GM23338 (cell line): ENCODE results near the gene HMGCLL1. TPM values are rescaled to one million over a fixed set of nuclear protein-coding genes. Genes with fewer than 3 reads are reported as not detected.

Experiments used
- ATAC-seq: fragments of 200-7000 bp; cut with Tn5 transposase; 3 replicates; pipeline ENCODE4 v1.9.1; 2020
- DNase-seq: peaks from one replicate; pipeline ENCODE4 v3.0.0-alpha.2; 2015; ENCODE audit warnings: low spot score
- H2AFZ ChIP-seq: fragments of 200-600 bp; sonication (generic); 2 replicates; pipeline ENCODE4 v1.8.0; 2016; ENCODE audit warnings: antibody characterized with exemption, mild to moderate bottlenecking, moderate library complexity
- H3F3A ChIP-seq: fragments of 200-600 bp; sonication (generic); replicated peaks from 2 replicates; pipeline ENCODE4 v1.8.0; 2017; ENCODE audit warnings: antibody characterized with exemption, mixed run types, low read depth
- H3K27ac ChIP-seq: fragments of 200-600 bp; sonication (generic); 2 replicates; pipeline ENCODE4 v1.6.1; 2016; ENCODE audit warnings: low read depth
- H3K27me3 ChIP-seq: fragments of 200-600 bp; sonication (generic); 2 replicates; pipeline ENCODE4 v1.8.0; 2016; ENCODE audit warnings: mild to moderate bottlenecking, mixed run types, moderate library complexity; ENCODE audit not compliant: insufficient read depth
- H3K36me3 ChIP-seq: fragments of 200-600 bp; sonication (generic); 2 replicates; pipeline ENCODE4 v1.8.0; 2016; ENCODE audit warnings: mild to moderate bottlenecking; ENCODE audit not compliant: insufficient read depth
- H3K4me1 ChIP-seq: fragments of 200-600 bp; sonication (generic); 2 replicates; pipeline ENCODE4 v1.8.0; 2016; ENCODE audit warnings: mild to moderate bottlenecking, moderate library complexity; ENCODE audit not compliant: insufficient read depth
- H3K4me2 ChIP-seq: fragments of 200-600 bp; sonication (generic); 2 replicates; pipeline ENCODE4 v1.7.1; 2017; ENCODE audit warnings: mixed run types
- H3K4me3 ChIP-seq: fragments of 200-600 bp; sonication (generic); 2 replicates; pipeline ENCODE4 v1.6.1; 2016; ENCODE audit warnings: mixed run types
- H3K79me2 ChIP-seq: fragments of 200-600 bp; sonication (generic); replicated peaks from 2 replicates; pipeline ENCODE4 v1.8.0; 2017; ENCODE audit warnings: mild to moderate bottlenecking; ENCODE audit not compliant: insufficient read depth
- H3K9me2 ChIP-seq: fragments of 200-600 bp; sonication (generic); 2 replicates; pipeline ENCODE4 v1.8.0; 2017; ENCODE audit not compliant: insufficient read depth
- H4K20me1 ChIP-seq: fragments of 200-600 bp; sonication (generic); replicated peaks from 2 replicates; pipeline ENCODE4 v1.8.0; 2017; ENCODE audit warnings: mild to moderate bottlenecking; ENCODE audit not compliant: insufficient read depth
- H3K27ac Mint-ChIP-seq: 2 replicates; pipeline ENCODE4 v1.8.0; 2020; ENCODE audit warnings: inconsistent platforms, mild to moderate bottlenecking, moderate library complexity, mixed read lengths
- H3K27me3 Mint-ChIP-seq: 3 replicates; pipeline ENCODE4 v1.8.0; 2022; ENCODE audit warnings: low read depth, mild to moderate bottlenecking, moderate library complexity, mixed read lengths, inconsistent platforms; ENCODE audit not compliant: insufficient read depth, poor library complexity
- H3K36me3 Mint-ChIP-seq: 3 replicates; pipeline ENCODE4 v1.8.0; 2021; ENCODE audit warnings: low read depth, mild to moderate bottlenecking, inconsistent platforms, moderate library complexity, mixed read lengths
- H3K4me1 Mint-ChIP-seq: 3 replicates; pipeline ENCODE4 v1.8.0; 2020; ENCODE audit warnings: mild to moderate bottlenecking, inconsistent platforms, mixed read lengths
- H3K4me3 Mint-ChIP-seq: 3 replicates; pipeline ENCODE4 v1.8.0; 2021; ENCODE audit warnings: moderate library complexity, mild to moderate bottlenecking, inconsistent platforms, mixed read lengths
- H3K9me3 Mint-ChIP-seq: 3 replicates; pipeline ENCODE4 v1.8.0; 2020; ENCODE audit warnings: moderate library complexity, mild to moderate bottlenecking, inconsistent platforms, mixed read lengths
- CREB1 ChIP-seq: fragments of 250-450 bp; sonication (Bioruptor Pico); IDR thresholded peaks from 2 replicates; pipeline ENCODE4 v1.5.0; 2020; ENCODE audit warnings: low read depth, mild to moderate bottlenecking, moderate library complexity
- CTCF ChIP-seq, 2 experiments: fragments of 200-600 bp in 1 of 2; sonication (generic) in 1 of 2; conservative IDR thresholded peaks; 2 replicates each; pipeline versions ENCODE4 v1.5.1 to v1.6.1; 2016 to 2017; ENCODE audit warnings: antibody characterized with exemption in 2 of 2, low read depth in 2 of 2, mild to moderate bottlenecking in 2 of 2, moderate library complexity in 1 of 2
- ETS1 ChIP-seq: IDR thresholded peaks from 2 replicates; pipeline ENCODE4 v1.6.1; 2016; ENCODE audit warnings: antibody characterized with exemption
- EZH2 ChIP-seq: fragments of 200-600 bp; sonication (generic); IDR thresholded peaks from one replicate; pipeline ENCODE4 v1.8.0; 2017; ENCODE audit warnings: antibody characterized with exemption, mild to moderate bottlenecking, low read depth; ENCODE audit not compliant: unreplicated experiment
- EZH2phosphoT487 ChIP-seq: fragments of 200-600 bp; sonication (generic); IDR thresholded peaks from one replicate; pipeline ENCODE4 v1.8.1; 2018; ENCODE audit warnings: antibody characterized with exemption; ENCODE audit not compliant: unreplicated experiment
- JUNB ChIP-seq: IDR thresholded peaks from one replicate; pipeline ENCODE4 v1.6.1; 2016; ENCODE audit warnings: antibody characterized with exemption; ENCODE audit not compliant: unreplicated experiment
- NANOG ChIP-seq: IDR thresholded peaks from 2 replicates; pipeline ENCODE4 v1.6.1; 2016; ENCODE audit warnings: antibody characterized with exemption, borderline replicate concordance
- POLR2AphosphoS5 ChIP-seq: IDR thresholded peaks from 2 replicates; pipeline ENCODE4 v1.6.1; 2016; ENCODE audit warnings: antibody characterized with exemption, low read depth
- REST ChIP-seq: IDR thresholded peaks from one replicate; pipeline ENCODE4 v1.6.1; 2018; ENCODE audit warnings: antibody characterized with exemption; ENCODE audit not compliant: unreplicated experiment
- STAT1 ChIP-seq: IDR thresholded peaks from one replicate; pipeline ENCODE4 v1.6.1; 2016; ENCODE audit warnings: antibody characterized with exemption; ENCODE audit not compliant: unreplicated experiment
- ZNF114 ChIP-seq: fragments of 250-450 bp; sonication (Bioruptor Pico); IDR thresholded peaks from 2 replicates; pipeline ENCODE4 v1.5.0; 2020; ENCODE audit warnings: mild to moderate bottlenecking, moderate library complexity
- ZNF331 ChIP-seq: fragments of 250-450 bp; sonication (Bioruptor Pico); IDR thresholded peaks from 2 replicates; pipeline ENCODE4 v1.5.0; 2020; ENCODE audit warnings: low read depth, mild to moderate bottlenecking, moderate library complexity
- polyA plus RNA-seq: library from polyadenylated mRNA; unstranded; fragments of >200 nt; fragmentation: Nextera tagmentation; extraction: Ambion mirVana; gene quantifications from 2 replicates; pipeline ENCODE4 v1.2.1, GENCODE V29; 2016
- total RNA-seq: library from RNA; depleted of rRNA; stranded (reverse); fragments of >200 nt; shearing (Covaris generic); gene quantifications from 2 replicates; pipeline ENCODE4 v1.2.3, GENCODE V29; 2014

HMGCLL1 gene
- total and polyA plus RNA-seq, 2 experiments from 2014 or later: 0.24 TPM; not detected in 1

GRCh38 chr6:55399351-55399750 lies 179.6 kb downstream of the HMGCLL1 start:
- no peak overlapping the region for H3K4me3 Mint-ChIP-seq
- no peaks in the 10 kb centered on the region for H3K4me1 Mint-ChIP-seq
- Histone ChIP-seq H3K27ac (no peak overlapping the region), H3K27me3 (no peaks in the 10 kb centered on the region), H3K4me1 (no peaks in the 10 kb centered on the region), H3K36me3 (no peaks in the 10 kb centered on the region), H3K9me2 (no peaks in the 10 kb centered on the region), H4K20me1 (no peaks in the 10 kb centered on the region), H3K4me3 (no peak overlapping the region), H3K79me2 (no peaks in the 10 kb centered on the region), H2AFZ (no peak overlapping the region), H3K4me2 (no peak overlapping the region), H3F3A (no peaks in the 10 kb centered on the region)
- TF ChIP-seq EZH2 (no peak), CTCF (conservative IDR thresholded peaks at IDR 0.05; ENCODE audit: low read depth in 2 of 2) (no peak), POLR2AphosphoS5 (no peak), ETS1 (no peak), EZH2phosphoT487 (no peak), CREB1 (CRISPR knock-in tag) (no peak), JUNB (no peak), NANOG (no peak), STAT1 (no peak), ZNF331 (CRISPR knock-in tag) (no peak), REST (no peak), ZNF114 (CRISPR knock-in tag) (no peak)
- H3K27me3 Mint-ChIP-seq: no peaks in the 10 kb centered on the region
- H3K36me3 Mint-ChIP-seq: no peaks in the 10 kb centered on the region
- ATAC-seq: no peak
- no peak for DNase-seq
- no peaks in the 10 kb centered on the region for H3K9me3 Mint-ChIP-seq
- no peak overlapping the region for H3K27ac Mint-ChIP-seq
